GM18505 (cell line): ENCODE measurements around the gene CCDC141.
"Not testable (repeated sequence)": the region's sequence is repeated elsewhere in the genome, so short reads cannot be mapped to it uniquely, and the experiment has no call there.

Experiments used
- ATAC-seq: cut with Tn5 transposase; IDR thresholded peaks from one replicate; pipeline ENCODE4 v1.9.1; 2021; ENCODE audit not compliant: unreplicated experiment
- POLR2A ChIP-seq: IDR thresholded peaks from 4 replicates; pipeline ENCODE4 v1.6.1; 2011; ENCODE audit warnings: borderline replicate concordance; ENCODE audit not compliant: insufficient read depth, insufficient read length; ENCODE audit errors: extremely low read depth

Gene CCDC141

GRCh38 chr2:179049546-179050311, at the start of gene CCDC141:
Gene CCDC141, minus strand, starts transcription at chr2:179050137. Its CDS starts 196 bp downstream, at chr2:179049941.
- TF ChIP-seq POLR2A, result no peak
- ATAC-seq, result peak; percentile 74

- TF ChIP-seq POLR2A, result no peak
- peak; percentile 37 for ATAC-seq
Measured at GRCh38 chr2:179098080-179098689, 48.2 kb upstream of the CCDC141 start.

GRCh38 chr2:179097131-179097530, 47.2 kb upstream of the CCDC141 start:
- no peak for TF ChIP-seq POLR2A
- ATAC-seq, result no peak

GRCh38 chr2:179096090-179096489, 46.2 kb upstream of the CCDC141 start:
- TF ChIP-seq POLR2A, result no peak
- ATAC-seq, result peak; percentile 96

GRCh38 chr2:179092912-179093311, 43.0 kb upstream of the CCDC141 start:
- not testable (repeated sequence) for ATAC-seq

GRCh38 chr2:179082697-179083096, 32.8 kb upstream of the CCDC141 start:
- no peak for TF ChIP-seq POLR2A
- ATAC-seq, result no peak

GRCh38 chr2:179081954-179082353, 32.0 kb upstream of the CCDC141 start:
- no peak for TF ChIP-seq POLR2A
- ATAC-seq, result no peak

- no peak for ATAC-seq
- TF ChIP-seq POLR2A, result no peak
Measured at GRCh38 chr2:179072527-179072926, 22.6 kb upstream of the CCDC141 start.

GRCh38 chr2:179071810-179072355, 21.9 kb upstream of the CCDC141 start:
- no peak for ATAC-seq
- TF ChIP-seq POLR2A, result no peak

GRCh38 chr2:179070895-179071294, 21.0 kb upstream of the CCDC141 start:
- TF ChIP-seq POLR2A, result no peak
- ATAC-seq, result no peak

- ATAC-seq, result no peak
- TF ChIP-seq POLR2A, result no peak
Measured at GRCh38 chr2:179069685-179070084, 19.7 kb upstream of the CCDC141 start.

- no peak for ATAC-seq
- TF ChIP-seq POLR2A, result no peak
Measured at GRCh38 chr2:179068991-179069643, 19.2 kb upstream of the CCDC141 start.

- peak; percentile 88 for ATAC-seq
- TF ChIP-seq POLR2A, result no peak
Measured at GRCh38 chr2:179059026-179059700, 9.2 kb upstream of the CCDC141 start.
